ENCODE results near the gene ACSS1.

ACSS1 gene

DNA sequence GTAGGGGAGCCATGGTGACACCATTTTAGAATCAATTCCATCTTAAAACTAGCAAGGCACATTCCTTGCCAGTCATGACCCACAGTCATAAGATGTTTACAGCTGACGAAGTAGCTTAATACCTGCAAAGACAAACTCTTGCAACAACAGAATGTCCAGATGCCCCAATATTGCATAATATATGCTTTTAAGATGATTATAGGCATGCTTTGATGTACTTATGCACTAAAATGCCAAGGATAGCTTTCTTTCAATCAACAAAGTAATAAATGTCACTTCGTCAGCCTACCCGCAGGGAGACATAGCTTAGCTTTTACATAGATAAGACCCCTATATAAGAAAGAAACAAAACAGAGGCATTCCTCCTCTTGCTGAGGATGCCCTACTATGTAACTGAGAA, 26.7 kb downstream of the ACSS1 start:
- no peak for DNase-seq (ENCODE audit: low read depth, low spot score)

DNA sequence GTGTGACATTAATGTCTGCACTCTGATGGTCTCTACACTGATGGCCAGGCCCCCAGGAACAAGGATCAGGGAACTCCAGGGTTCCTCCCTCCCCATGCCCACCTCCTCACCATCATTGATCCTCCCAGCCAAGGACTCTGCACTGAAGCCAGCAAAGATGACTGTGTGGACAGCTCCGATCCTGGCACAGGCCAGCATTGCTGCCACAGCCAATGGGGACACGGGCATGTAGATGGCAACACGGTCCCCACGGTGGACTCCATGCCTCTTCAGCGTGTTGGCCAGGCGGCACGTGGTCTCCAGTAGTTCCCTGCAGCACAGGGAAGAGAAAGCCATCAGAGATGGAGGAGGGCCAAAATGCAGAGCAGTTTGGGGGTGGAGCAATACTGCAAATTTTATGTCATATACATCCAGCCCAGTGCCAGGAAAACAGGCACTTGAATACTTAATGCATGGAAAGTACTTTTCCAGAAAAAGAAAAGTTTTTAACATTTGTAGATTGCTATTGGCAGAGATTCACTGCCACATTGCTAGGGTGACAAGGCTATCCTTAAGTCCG, 27.2 kb downstream of the ACSS1 start:
- no peak for DNase-seq (ENCODE audit: low read depth, low spot score)

- DNase-seq (ENCODE audit: low read depth, low spot score), result no peak
These were observed 27.8 kb downstream of the ACSS1 start for GRCh38 chr20:25030007-25030648.

DNA sequence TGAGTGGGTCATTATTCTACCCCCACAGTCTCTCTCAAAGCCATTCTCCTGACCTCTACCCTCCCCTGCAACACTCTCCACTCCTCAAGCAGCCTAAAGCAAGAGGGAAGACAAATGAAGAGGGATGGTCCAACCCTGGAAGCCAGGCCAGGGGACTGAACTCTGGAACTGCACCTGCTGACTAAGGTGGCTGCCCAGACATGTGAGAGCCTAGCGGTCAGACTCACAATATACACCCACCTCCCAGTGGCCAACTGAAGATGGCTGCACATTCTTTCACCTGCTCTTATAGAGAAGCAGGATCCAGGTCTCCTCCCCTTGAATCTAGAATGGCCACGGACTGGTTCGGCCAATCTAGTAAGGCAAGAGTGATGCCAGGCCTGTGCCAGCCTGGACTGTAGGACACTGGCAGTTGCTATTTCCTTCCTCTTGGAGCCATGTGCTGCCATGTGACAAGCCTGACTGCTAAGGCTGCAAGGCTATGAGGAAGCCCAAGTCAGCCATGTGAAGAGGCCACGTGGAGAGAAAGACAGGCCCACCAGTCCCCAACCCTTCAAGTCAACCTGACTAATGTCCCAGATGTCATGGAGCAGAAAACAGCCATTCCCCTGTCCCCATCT, 31.8 kb downstream of the ACSS1 start:
- no peak for DNase-seq (ENCODE audit: low read depth, low spot score)

DNA sequence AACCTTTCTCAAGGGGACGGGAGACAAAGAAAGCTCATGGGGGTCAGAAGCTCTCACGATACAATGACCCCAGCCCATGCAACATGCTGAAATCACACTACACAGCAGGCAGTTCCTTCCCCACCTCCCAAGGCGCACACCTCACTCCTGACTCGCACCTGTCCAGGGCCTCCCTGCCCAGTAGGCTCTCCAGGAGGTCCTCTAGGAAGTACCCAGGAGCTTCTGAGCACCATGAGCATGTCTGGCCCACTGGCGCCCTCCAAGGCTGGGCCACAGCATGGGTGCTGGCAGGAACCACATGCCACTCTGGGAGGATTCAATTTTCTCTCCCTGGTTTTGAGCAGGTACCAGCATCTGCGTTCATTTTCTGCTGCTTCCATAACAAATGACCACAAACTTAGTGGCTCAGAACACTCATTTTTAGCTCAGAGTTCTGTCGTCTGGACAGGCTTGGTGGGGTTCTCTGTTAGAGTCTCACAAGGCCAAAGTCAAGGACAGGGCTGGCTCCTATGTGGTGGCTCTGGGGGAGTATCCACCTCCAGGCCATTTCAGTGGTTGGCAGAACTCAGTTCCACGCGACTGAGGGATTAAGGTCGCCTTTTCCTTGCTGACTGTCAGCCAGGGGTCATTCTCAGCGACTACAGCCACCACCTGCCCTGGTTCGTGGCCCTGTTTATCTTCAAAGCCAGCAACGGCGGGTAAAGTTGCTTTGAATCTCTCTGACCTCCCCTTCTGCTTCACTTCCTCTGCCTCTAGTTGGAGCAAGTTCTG, 32.7 kb downstream of the ACSS1 start:
- DNase-seq (ENCODE audit: low read depth, low spot score), result no peak

- DNase-seq (ENCODE audit: low read depth, low spot score), result no peak
These were observed 33.8 kb downstream of the ACSS1 start for GRCh38 chr20:25024171-25024570.

DNA sequence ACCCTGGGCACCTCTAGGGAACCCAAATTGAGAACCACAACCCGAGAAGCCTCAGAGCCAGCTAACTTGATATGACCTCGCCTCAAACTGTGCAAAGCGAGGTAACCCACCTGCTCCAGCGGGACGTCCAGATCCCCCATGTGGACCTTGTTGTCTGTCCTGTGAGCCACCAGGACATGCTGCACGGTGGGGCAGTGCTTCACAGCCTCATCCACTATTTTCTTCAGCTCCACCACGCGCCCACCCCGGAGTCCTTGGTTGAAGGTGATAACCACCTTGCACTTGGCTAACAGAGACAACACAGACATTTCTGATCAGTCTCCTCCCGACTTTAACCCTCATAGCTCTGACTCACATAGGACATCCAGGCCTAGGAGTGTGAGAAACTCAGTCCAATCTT, 34.6 kb downstream of the ACSS1 start:
- DNase-seq (ENCODE audit: low read depth, low spot score), result no peak

DNA sequence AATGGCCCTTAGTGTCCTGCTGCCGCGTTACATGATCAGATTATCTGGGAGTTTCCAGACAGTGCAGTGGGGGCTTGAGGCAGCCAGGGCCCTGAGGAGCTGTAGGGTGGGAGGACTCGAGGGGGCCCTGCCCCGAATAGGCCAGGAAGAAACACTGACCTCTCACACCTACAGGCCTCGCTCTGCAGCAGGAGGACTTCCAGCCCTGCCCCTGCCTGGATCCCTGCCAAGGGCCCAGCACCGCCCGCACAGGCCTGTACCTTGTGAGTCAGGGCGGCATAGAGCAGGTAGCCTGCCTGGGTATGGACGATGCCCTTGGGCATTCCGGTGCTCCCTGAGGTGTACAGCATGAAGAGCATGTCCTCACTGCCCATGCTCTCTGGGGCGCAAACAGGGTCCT, 35.3 kb downstream of the ACSS1 start:
- no peak for DNase-seq (ENCODE audit: low read depth, low spot score)

- no peak for DNase-seq (ENCODE audit: low read depth, low spot score)
These were observed 36.6 kb downstream of the ACSS1 start for GRCh38 chr20:25021336-25021735.

- DNase-seq (ENCODE audit: low read depth, low spot score), result no peak
These were observed 37.0 kb downstream of the ACSS1 start for GRCh38 chr20:25020901-25021301.

- DNase-seq (ENCODE audit: low read depth, low spot score), result no peak
These were observed 37.6 kb downstream of the ACSS1 start for GRCh38 chr20:25020345-25020744.

GRCh38 chr20:25019381-25020155, 38.4 kb downstream of the ACSS1 start:
- DNase-seq (ENCODE audit: low read depth, low spot score), result no peak

GRCh38 chr20:25018841-25019240, 39.1 kb downstream of the ACSS1 start:
- DNase-seq (ENCODE audit: low read depth, low spot score), result no peak

GRCh38 chr20:25018425-25018824, 39.5 kb downstream of the ACSS1 start:
- no peak for DNase-seq (ENCODE audit: low read depth, low spot score)

DNA sequence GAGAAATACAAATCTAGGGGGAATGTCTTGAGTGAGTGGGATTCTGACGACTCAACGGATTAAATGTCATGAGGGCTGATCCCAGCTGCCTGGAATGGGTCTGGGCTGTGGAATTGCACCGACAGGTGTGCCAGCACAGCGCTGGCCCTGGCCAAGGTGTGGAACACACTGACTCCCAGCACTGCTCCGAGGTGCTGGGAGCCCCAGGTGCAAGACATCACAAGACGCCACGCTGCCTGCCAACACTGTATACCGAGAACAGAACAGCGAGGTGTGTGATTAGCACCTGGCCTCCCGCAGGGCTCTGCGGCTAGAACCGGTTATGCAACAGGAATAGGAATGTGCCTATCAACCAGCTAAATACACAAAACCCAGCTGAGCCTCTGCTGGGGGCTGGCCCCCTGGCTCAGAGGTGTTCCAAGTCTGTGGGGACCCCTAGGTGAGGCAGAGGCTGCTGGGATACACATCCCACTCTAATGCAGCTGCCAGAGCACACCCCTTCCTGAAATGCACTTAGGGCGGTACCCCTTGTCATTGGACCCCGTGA, 40.6 kb downstream of the ACSS1 start:
- DNase-seq (ENCODE audit: low read depth, low spot score), result no peak

GRCh38 chr20:25016471-25016870, 41.5 kb downstream of the ACSS1 start:
- no peak for DNase-seq (ENCODE audit: low read depth, low spot score)

DNA sequence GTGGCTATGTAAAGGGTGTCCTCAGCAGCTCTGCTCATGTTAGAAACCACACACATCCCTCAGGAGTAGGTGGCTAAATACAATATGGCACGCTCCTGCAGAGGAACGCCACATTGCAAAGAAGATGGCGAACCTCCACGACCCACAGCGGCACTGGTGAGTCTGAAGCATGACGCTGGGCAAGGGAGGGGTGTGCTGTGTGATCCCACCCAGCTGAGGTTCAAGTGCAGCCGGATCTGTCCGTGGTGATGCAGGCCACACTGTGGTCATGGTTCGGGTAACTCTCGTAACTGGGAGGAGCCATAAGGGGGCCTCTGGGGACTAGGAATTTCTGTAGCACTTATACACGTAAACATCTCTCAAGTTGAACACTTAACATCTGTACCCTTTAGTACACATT, 42.0 kb downstream of the ACSS1 start:
- DNase-seq (ENCODE audit: low read depth, low spot score), result no peak

GRCh38 chr20:25014816-25015215, 43.1 kb downstream of the ACSS1 start:
- no peak for DNase-seq (ENCODE audit: low read depth, low spot score)

DNA sequence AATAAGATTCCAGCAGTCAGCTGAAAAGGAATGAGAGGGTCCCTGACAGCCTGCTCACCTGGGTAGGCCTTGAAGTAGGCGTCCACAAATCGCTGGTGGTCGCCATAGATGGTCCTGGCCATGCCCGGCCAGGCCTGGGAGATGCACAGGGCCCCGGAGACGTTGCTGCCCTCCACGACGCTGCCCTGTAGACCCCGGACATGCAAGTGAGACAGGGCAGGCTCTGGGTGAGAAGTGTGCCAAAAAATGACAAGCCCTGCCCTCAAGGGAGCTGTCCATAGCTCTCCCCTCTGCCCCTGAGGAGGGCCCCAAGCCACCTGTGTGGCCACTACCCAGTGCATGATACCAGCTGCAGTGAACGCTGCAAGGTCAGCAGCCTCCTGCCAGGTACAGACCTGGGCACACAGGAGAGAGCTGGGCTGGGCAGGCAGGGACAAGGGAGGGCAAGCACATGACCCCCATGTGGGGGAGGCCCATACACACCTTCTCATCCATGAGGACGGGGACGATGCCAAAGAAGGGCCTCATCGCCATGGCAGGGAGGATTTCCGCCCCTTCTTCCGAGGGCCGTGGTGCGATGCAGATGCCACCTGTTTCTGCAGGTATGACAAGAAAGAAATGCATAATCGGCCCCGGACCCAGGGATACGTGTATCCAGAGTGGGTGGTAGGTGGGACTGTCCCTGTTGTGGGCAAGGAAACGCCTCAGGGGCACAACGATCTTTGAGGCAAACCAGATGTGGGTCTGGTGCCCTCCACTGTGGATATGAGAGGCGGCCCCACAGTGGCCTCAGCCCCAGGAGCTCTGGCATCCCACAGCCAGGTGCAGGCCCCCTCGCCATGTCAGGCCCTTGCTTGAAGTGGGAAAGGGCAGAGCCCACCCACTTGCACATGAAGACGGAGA, 44.2 kb downstream of the ACSS1 start:
- no peak for DNase-seq (ENCODE audit: low read depth, low spot score)

DNA sequence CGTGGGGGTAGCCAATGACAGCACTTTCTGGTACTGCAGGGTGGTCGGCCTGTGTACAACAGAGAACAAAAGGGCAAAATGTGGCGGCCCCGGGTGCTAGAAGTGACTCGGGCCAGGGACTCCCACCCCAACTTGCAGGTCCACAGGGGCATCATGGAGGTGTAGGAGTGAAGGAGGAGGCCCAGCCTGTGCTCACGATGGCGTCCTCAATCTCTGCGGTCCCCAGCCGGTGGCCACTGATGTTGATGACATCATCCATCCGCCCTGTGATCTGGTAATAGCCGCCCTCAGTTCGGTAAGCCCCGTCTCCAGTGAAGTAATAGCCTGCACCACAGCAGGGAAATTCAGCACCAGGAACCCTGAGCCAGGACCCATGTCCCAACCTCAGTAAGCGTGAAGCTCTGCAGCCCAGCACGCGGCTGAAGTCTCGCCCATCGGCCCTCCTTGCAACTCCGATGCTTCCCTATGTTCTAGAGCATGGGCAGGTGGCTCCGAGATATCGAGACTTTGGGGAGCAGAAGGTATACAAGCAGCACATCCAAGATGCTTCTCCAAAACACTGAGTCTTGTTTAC, 45.2 kb downstream of the ACSS1 start:
- DNase-seq (ENCODE audit: low read depth, low spot score), result no peak

Data from activated naive CD8-positive, alpha-beta T cell treated with anti-CD3 and anti-CD28 coated beads, Interleukin-2, amount 50 U/mL, for 16 hours (primary cell).